Osteoblast (primary cell): ENCODE measurements around the gene TMEM244. TPM values are rescaled to one million over a fixed set of nuclear protein-coding genes. Genes with fewer than 3 reads are reported as not detected.

Experiments
- DNase-seq: peaks from one replicate; pipeline ENCODE4 v3.0.0; 2011; ENCODE audit warnings: low spot score, mixed read lengths; ENCODE audit not compliant: insufficient read length; ENCODE audit errors: missing footprints
- H2AFZ ChIP-seq: 2 replicates; pipeline ENCODE4 v1.6.0; 2011; ENCODE audit warnings: mild to moderate bottlenecking, low read length
- H3K27ac ChIP-seq: 2 replicates; pipeline ENCODE4 v1.5.1; 2011; ENCODE audit warnings: mild to moderate bottlenecking, low read depth, low read length, moderate library complexity
- H3K27me3 ChIP-seq: 2 replicates; pipeline ENCODE4 v1.6.0; 2012; ENCODE audit warnings: mild to moderate bottlenecking, control low read depth, inconsistent platforms, low read length, moderate library complexity; ENCODE audit not compliant: insufficient read depth
- H3K36me3 ChIP-seq: 2 replicates; pipeline ENCODE4 v1.5.1; 2011; ENCODE audit warnings: mild to moderate bottlenecking, low read length, control low read depth, moderate library complexity; ENCODE audit not compliant: insufficient read depth
- H3K4me1 ChIP-seq: 2 replicates; pipeline ENCODE4 v1.5.1; 2011; ENCODE audit warnings: mild to moderate bottlenecking, low read length, control low read depth, moderate library complexity; ENCODE audit not compliant: insufficient read depth
- H3K4me2 ChIP-seq: 2 replicates; pipeline ENCODE4 v1.6.0; 2011; ENCODE audit warnings: mild to moderate bottlenecking, low read length; ENCODE audit not compliant: insufficient read depth
- H3K4me3 ChIP-seq: fragments of 200-600 bp; sonication (generic); 3 replicates; pipeline ENCODE4 v1.5.1; 2012; ENCODE audit warnings: mild to moderate bottlenecking, low read length, inconsistent platforms; ENCODE audit not compliant: insufficient read depth
- H3K79me2 ChIP-seq: 2 replicates; pipeline ENCODE4 v1.6.0; 2012; ENCODE audit warnings: mild to moderate bottlenecking, low read length, control low read depth, inconsistent platforms; ENCODE audit not compliant: insufficient read depth
- H3K9me3 ChIP-seq: 2 replicates; pipeline ENCODE4 v1.5.1; 2011; ENCODE audit warnings: low read depth, low read length, control low read depth
- H4K20me1 ChIP-seq: 2 replicates; pipeline ENCODE4 v1.6.0; 2012; ENCODE audit warnings: mild to moderate bottlenecking, low read length, control low read depth; ENCODE audit not compliant: insufficient read depth
- CTCF ChIP-seq: IDR thresholded peaks from 2 replicates; pipeline ENCODE4 v1.5.1; 2011; ENCODE audit warnings: mild to moderate bottlenecking, low read depth, low read length, moderate library complexity; ENCODE audit errors: extremely low read depth
- total RNA-seq: library from RNA; depleted of rRNA; stranded (reverse); fragments of >200 nt; gene quantifications from 2 replicates; pipeline ENCODE4 v1.2.3, GENCODE V29; 2012

Gene TMEM244
- total RNA-seq, 1 donor, result not detected

- Histone ChIP-seq H3K79me2 (no peaks in the 10 kb centered on the region), H3K27me3 (no peaks in the 10 kb centered on the region), H3K4me2 (no peak overlapping the region), H3K9me3 (no peaks in the 10 kb centered on the region), H4K20me1 (no peaks in the 10 kb centered on the region), H2AFZ (no peak overlapping the region), H3K27ac (no peak overlapping the region), H3K36me3 (no peaks in the 10 kb centered on the region), H3K4me1 (peaks cover 8% of the 10 kb centered on the region), H3K4me3 (no peak overlapping the region)
- no peak for TF ChIP-seq CTCF
- DNase-seq, result no peak
Observed at GRCh38 chr6:129852257-129852858, 8.8 kb downstream of the TMEM244 start.

GRCh38 chr6:129849456-129849855 is 11.7 kb downstream of the TMEM244 start:
- no peaks in the 10 kb centered on the region for H4K20me1 ChIP-seq
- H3K27ac ChIP-seq, result no peak overlapping the region
- no peaks in the 10 kb centered on the region for H3K9me3 ChIP-seq
- no peaks in the 10 kb centered on the region for H3K36me3 ChIP-seq
- DNase-seq, result no peak
- no peaks in the 10 kb centered on the region for H3K79me2 ChIP-seq
- no peaks in the 10 kb centered on the region for H3K27me3 ChIP-seq
- no peak overlapping the region for H2AFZ ChIP-seq
- TF ChIP-seq CTCF, result no peak
- no peak overlapping the region for H3K4me3 ChIP-seq
- no peak overlapping the region for H3K4me2 ChIP-seq
- H3K4me1 ChIP-seq, result peaks cover 8% of the 10 kb centered on the region

- TF ChIP-seq CTCF, result no peak
- Histone ChIP-seq H4K20me1 (no peaks in the 10 kb centered on the region), H3K27ac (no peak overlapping the region), H3K9me3 (no peaks in the 10 kb centered on the region), H3K79me2 (no peaks in the 10 kb centered on the region), H3K4me1 (peaks cover 7% of the 10 kb centered on the region), H3K4me2 (no peak overlapping the region), H3K36me3 (no peaks in the 10 kb centered on the region), H2AFZ (no peak overlapping the region), H3K4me3 (no peak overlapping the region), H3K27me3 (no peaks in the 10 kb centered on the region)
- DNase-seq, result no peak
Observed at GRCh38 chr6:129846761-129847160, 14.4 kb downstream of the TMEM244 start.

GRCh38 chr6:129845696-129846095 is 15.4 kb downstream of the TMEM244 start:
- H2AFZ ChIP-seq, result no peak overlapping the region
- H3K4me3 ChIP-seq, result no peak overlapping the region
- no peak for DNase-seq
- H3K4me1 ChIP-seq, result peaks cover 7% of the 10 kb centered on the region
- H4K20me1 ChIP-seq, result no peaks in the 10 kb centered on the region
- no peak overlapping the region for H3K27ac ChIP-seq
- no peaks in the 10 kb centered on the region for H3K9me3 ChIP-seq
- TF ChIP-seq CTCF, result no peak
- H3K27me3 ChIP-seq, result no peaks in the 10 kb centered on the region
- H3K36me3 ChIP-seq, result no peaks in the 10 kb centered on the region
- no peak overlapping the region for H3K4me2 ChIP-seq
- no peaks in the 10 kb centered on the region for H3K79me2 ChIP-seq
